HCT116 (cell line): ENCODE results near the gene SRGAP3. TPM values are rescaled to one million over a fixed set of nuclear protein-coding genes. Genes with fewer than 3 reads are reported as not detected.

Source experiments
- ATAC-seq: fragments of 200-7000 bp; cut with Tn5 transposase; 2 replicates; pipeline ENCODE4 v1.9.1; 2020; ENCODE audit warnings: mild to moderate bottlenecking, moderate library complexity
- BruUV-seq: library from RNA; stranded (reverse); fragments of 400-500 nt; replicated peaks from 2 replicates; lab custom pipeline; 2021; lab: Mats Ljungman, UMichigan
- CTCF ChIA-PET: fragments of 300-600 bp; sonication (Branson Sonifier 250); formaldehyde crosslinking; loops from one replicate; lab custom pipeline; 2021; ENCODE audit warnings: antibody characterized with exemption; lab: Charles Lee
- POLR2A ChIA-PET: fragments of 300-600, 350-600 bp; sonication (Branson Sonifier 250); formaldehyde crosslinking; loops from one replicate; lab custom pipeline; 2021; ENCODE audit warnings: antibody characterized with exemption; lab: Charles Lee
- RAD21 ChIA-PET, 2 experiments: fragments of 300-600 bp; sonication (Branson Sonifier 250); formaldehyde crosslinking; loops; one replicate each; lab custom pipeline; 2023; ENCODE audit warnings: low total read pairs in 2 of 2; ENCODE audit not compliant: uncharacterized antibody in 2 of 2, unreplicated experiment in 2 of 2, low non-redundant PET in 1 of 2; lab: Charles Lee
- DNase-seq: peaks from one replicate; pipeline ENCODE4 v3.0.0-alpha.2; 2010; ENCODE audit warnings: low read depth, low spot score
- H2AFZ ChIP-seq: fragments of 200-600 bp; shearing (Covaris generic), sonication (generic); 2 replicates; pipeline ENCODE4 v1.6.1; 2017; ENCODE audit warnings: low read depth, mixed run types, mixed read lengths, antibody characterized with exemption, low read length; ENCODE audit not compliant: poor library complexity, severe bottlenecking
- H3K27ac ChIP-seq: 2 replicates; pipeline ENCODE4 v1.5.1; 2012; ENCODE audit warnings: low read depth, low read length
- H3K27me3 ChIP-seq: fragments of 200-600 bp; sonication (generic); 2 replicates; pipeline ENCODE4 v1.6.1; 2016; ENCODE audit warnings: mixed run types, low read length, mixed read lengths; ENCODE audit not compliant: insufficient read depth
- H3K36me3 ChIP-seq, 2 experiments: fragments of 200-500 bp in 1 of 2; fragments of 200-600 bp in 1 of 2; sonication (Bioruptor generic) in 1 of 2; sonication (generic) in 1 of 2; 2 replicates each; pipeline versions ENCODE4 v1.5.1 to v1.6.1; 2014 to 2016; ENCODE audit warnings: low read length in 2 of 2, inconsistent platforms in 1 of 2, mixed read lengths in 1 of 2, mixed run types in 1 of 2; ENCODE audit not compliant: insufficient read depth in 2 of 2, control insufficient read depth in 1 of 2
- H3K4me1 ChIP-seq, 2 experiments: fragments of 200-600 bp in 1 of 2; sonication (generic) in 1 of 2; 2 replicates each; pipeline versions ENCODE4 v1.5.1 to v1.6.1; 2012 to 2017; ENCODE audit warnings: low read length in 2 of 2, inconsistent platforms in 1 of 2, mild to moderate bottlenecking in 1 of 2, mixed read lengths in 1 of 2, mixed run types in 1 of 2, moderate library complexity in 1 of 2; ENCODE audit not compliant: insufficient read depth in 2 of 2, control insufficient read depth in 1 of 2
- H3K4me2 ChIP-seq: fragments of 200-600 bp; sonication (generic); 2 replicates; pipeline ENCODE4 v1.6.1; 2017; ENCODE audit warnings: mixed run types, low read length, mixed read lengths
- H3K4me3 ChIP-seq, 2 experiments: fragments of 200-600 bp in 1 of 2; sonication (generic) in 1 of 2; replicated peaks in 1 of 2; 2 replicates each; pipeline ENCODE4 v1.5.1; 2011 to 2016; ENCODE audit warnings: low read length in 2 of 2, control low read depth in 1 of 2, low read depth in 1 of 2, mild to moderate bottlenecking in 1 of 2, mixed read lengths in 1 of 2, mixed run types in 1 of 2
- H3K79me2 ChIP-seq: fragments of 200-600 bp; sonication (generic); 2 replicates; pipeline ENCODE4 v1.6.1; 2017; ENCODE audit warnings: mild to moderate bottlenecking, mixed run types, low read length, moderate library complexity, mixed read lengths; ENCODE audit not compliant: insufficient read depth
- H3K9ac ChIP-seq: fragments of 200-600 bp; sonication (generic); 2 replicates; pipeline ENCODE4 v1.6.1; 2016; ENCODE audit warnings: low read length, mixed read lengths
- H3K9me2 ChIP-seq: fragments of 200-600 bp; sonication (generic), shearing (Covaris generic); 2 replicates; pipeline ENCODE4 v1.6.1; 2017; ENCODE audit warnings: mixed run types, mild to moderate bottlenecking, moderate library complexity; ENCODE audit not compliant: insufficient read depth
- H3K9me3 ChIP-seq, 2 experiments: fragments of 200-500 bp in 1 of 2; fragments of 200-600 bp in 1 of 2; sonication (Bioruptor generic) in 1 of 2; sonication (generic) in 1 of 2; 2 replicates each; pipeline ENCODE4 v1.6.1; 2014 to 2017; ENCODE audit warnings: low read length in 2 of 2, mixed read lengths in 2 of 2, inconsistent platforms in 1 of 2, low read depth in 1 of 2, mild to moderate bottlenecking in 1 of 2, mixed run types in 1 of 2, moderate library complexity in 1 of 2; ENCODE audit not compliant: control insufficient read depth in 1 of 2, insufficient read depth in 1 of 2
- H4K20me1 ChIP-seq: fragments of 200-600 bp; sonication (generic), shearing (Covaris generic); 2 replicates; pipeline ENCODE4 v1.6.1; 2017; ENCODE audit warnings: mixed run types, mild to moderate bottlenecking, moderate library complexity; ENCODE audit not compliant: insufficient read depth
- CEBPB ChIP-seq: IDR thresholded peaks from 2 replicates; pipeline ENCODE4 v1.6.1; 2012; ENCODE audit warnings: low read depth
- EGR1 ChIP-seq: IDR thresholded peaks from 2 replicates; pipeline ENCODE4 v1.6.1; 2012; ENCODE audit warnings: low read depth
- EZH2 ChIP-seq: fragments of 200-600 bp; sonication (generic); IDR thresholded peaks from 2 replicates; pipeline ENCODE4 v1.6.1; 2017; ENCODE audit warnings: antibody characterized with exemption, mixed run types
- FOSL1 ChIP-seq: IDR thresholded peaks from 2 replicates; pipeline ENCODE4 v1.6.1; 2012; ENCODE audit warnings: low read depth
- JUND ChIP-seq: IDR thresholded peaks from 2 replicates; pipeline ENCODE4 v1.6.1; 2012
- POLR2A ChIP-seq: IDR thresholded peaks from 2 replicates; pipeline ENCODE4 v1.7.0; 2011; ENCODE audit warnings: borderline replicate concordance; ENCODE audit not compliant: insufficient read depth, insufficient read length; ENCODE audit errors: extremely low read depth
- POLR2AphosphoS5 ChIP-seq: IDR thresholded peaks from 2 replicates; pipeline ENCODE4 v1.6.1; 2011; ENCODE audit warnings: mild to moderate bottlenecking, low read depth, low read length, moderate library complexity
- RAD21 ChIP-seq: IDR thresholded peaks from 2 replicates; pipeline ENCODE4 v1.6.1; 2012; ENCODE audit warnings: low read depth, mild to moderate bottlenecking
- ZFX ChIP-seq: fragments of 450-650 bp; IDR thresholded peaks from 2 replicates; pipeline ENCODE4 v1.6.1; 2017
- ZNF274 ChIP-seq: fragments of 200-500 bp; sonication (Bioruptor generic); IDR thresholded peaks from 2 replicates; pipeline ENCODE4 v1.6.1; 2014; ENCODE audit warnings: mild to moderate bottlenecking, low read depth, low read length, inconsistent platforms
- intact Hi-C: fragments of 100-400 bp; cut with micrococcal nuclease; formaldehyde crosslinking; loops from 2 replicates; pipeline ENCODE4 v1.10.0; 2022
- total RNA-seq: library from RNA; stranded (reverse); gene quantifications from one replicate; pipeline ENCODE4 v1.2.1, GENCODE V29; 2021; ENCODE audit not compliant: unreplicated experiment
- TF ChIP-seq, protein P1 (sequence below), 3 experiments: fragments of 200-600 bp in 1 of 3; sonication (generic) in 1 of 3; IDR thresholded peaks in 2 of 3; conservative IDR thresholded peaks in 1 of 3; 2 replicates each; pipeline ENCODE4 v1.5.1; 2012 to 2017; ENCODE audit warnings: low read depth in 2 of 3, low read length in 2 of 3, antibody characterized with exemption in 1 of 3, borderline replicate concordance in 1 of 3, control low read depth in 1 of 3, mild to moderate bottlenecking in 1 of 3, mixed read lengths in 1 of 3, mixed run types in 1 of 3, moderate library complexity in 1 of 3; ENCODE audit not compliant: insufficient read depth in 1 of 3
- TF ChIP-seq, protein P2 (sequence below): IDR thresholded peaks from 2 replicates; pipeline ENCODE4 v1.6.1; 2012
- TF ChIP-seq, protein P3 (sequence below): IDR thresholded peaks from 2 replicates; pipeline ENCODE4 v1.6.1; 2012
- TF ChIP-seq, protein P4 (sequence below): IDR thresholded peaks from 2 replicates; pipeline ENCODE4 v1.6.1; 2011; ENCODE audit warnings: mild to moderate bottlenecking, low read length, moderate library complexity; ENCODE audit not compliant: insufficient replicate concordance; ENCODE audit errors: extremely low read depth

SRGAP3 gene
- total RNA-seq, 1 experiment from 2014 or later: 8.3 TPM

DNA sequence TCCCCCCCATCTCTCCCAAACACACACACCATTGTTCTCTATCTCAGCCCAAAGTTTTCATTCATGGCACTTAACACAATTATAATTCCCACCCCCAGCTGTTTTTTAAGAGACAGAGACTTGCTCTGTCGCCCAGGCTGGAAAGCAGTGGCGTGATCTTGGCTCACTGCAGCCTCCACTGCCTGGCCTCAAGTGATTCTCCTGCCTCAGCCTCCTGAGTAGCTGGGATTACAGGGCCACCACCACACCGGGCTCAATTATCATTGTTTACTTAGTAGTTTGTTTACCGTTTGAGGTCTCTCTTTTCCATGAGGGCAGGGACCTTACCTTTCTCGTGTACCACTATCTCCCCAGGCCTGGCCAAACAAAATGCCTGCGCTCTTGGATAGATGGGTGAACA lies 206.4 kb downstream of the SRGAP3 start:
- no TSS peak for BruUV-seq
- no peaks in the 10 kb centered on the region for H3K79me2 ChIP-seq
- H3K36me3 ChIP-seq: no peaks in the 10 kb centered on the region
- ATAC-seq: no peak
- no peak overlapping the region for H3K27ac ChIP-seq
- no peak for DNase-seq
- CTCF ChIA-PET: no interaction called here
- H3K9me3 ChIP-seq: no peaks in the 10 kb centered on the region
- H3K9me2 ChIP-seq: no peaks in the 10 kb centered on the region
- no peak overlapping the region for H3K4me2 ChIP-seq
- no peak overlapping the region for H2AFZ ChIP-seq
- intact Hi-C loops: no loop called here
- no peak overlapping the region for H3K9ac ChIP-seq
- H3K4me1 ChIP-seq: no peaks in the 10 kb centered on the region
- TF ChIP-seq, protein P1, sequence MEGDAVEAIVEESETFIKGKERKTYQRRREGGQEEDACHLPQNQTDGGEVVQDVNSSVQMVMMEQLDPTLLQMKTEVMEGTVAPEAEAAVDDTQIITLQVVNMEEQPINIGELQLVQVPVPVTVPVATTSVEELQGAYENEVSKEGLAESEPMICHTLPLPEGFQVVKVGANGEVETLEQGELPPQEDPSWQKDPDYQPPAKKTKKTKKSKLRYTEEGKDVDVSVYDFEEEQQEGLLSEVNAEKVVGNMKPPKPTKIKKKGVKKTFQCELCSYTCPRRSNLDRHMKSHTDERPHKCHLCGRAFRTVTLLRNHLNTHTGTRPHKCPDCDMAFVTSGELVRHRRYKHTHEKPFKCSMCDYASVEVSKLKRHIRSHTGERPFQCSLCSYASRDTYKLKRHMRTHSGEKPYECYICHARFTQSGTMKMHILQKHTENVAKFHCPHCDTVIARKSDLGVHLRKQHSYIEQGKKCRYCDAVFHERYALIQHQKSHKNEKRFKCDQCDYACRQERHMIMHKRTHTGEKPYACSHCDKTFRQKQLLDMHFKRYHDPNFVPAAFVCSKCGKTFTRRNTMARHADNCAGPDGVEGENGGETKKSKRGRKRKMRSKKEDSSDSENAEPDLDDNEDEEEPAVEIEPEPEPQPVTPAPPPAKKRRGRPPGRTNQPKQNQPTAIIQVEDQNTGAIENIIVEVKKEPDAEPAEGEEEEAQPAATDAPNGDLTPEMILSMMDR (IDR thresholded peaks at IDR 0.05 in 2 of 3, conservative IDR thresholded peaks at IDR 0.05 in 1 of 3; ENCODE audit: borderline replicate concordance in 1 of 3, insufficient read depth in 1 of 3, low read depth in 2 of 3, low read length in 2 of 3): no peak
- TF ChIP-seq RAD21: no peak
- no peak for TF ChIP-seq POLR2A
- TF ChIP-seq, all 23 proteins: peak for 0
- H4K20me1 ChIP-seq: no peaks in the 10 kb centered on the region
- no peak overlapping the region for H3K4me3 ChIP-seq
- POLR2A ChIA-PET: no interaction called here
- H3K27me3 ChIP-seq: 0 out of 2 replicates have a peak, but pooled peaks cover 4% of the 10 kb centered on the region
- RAD21 ChIA-PET: no interaction called here

DNA sequence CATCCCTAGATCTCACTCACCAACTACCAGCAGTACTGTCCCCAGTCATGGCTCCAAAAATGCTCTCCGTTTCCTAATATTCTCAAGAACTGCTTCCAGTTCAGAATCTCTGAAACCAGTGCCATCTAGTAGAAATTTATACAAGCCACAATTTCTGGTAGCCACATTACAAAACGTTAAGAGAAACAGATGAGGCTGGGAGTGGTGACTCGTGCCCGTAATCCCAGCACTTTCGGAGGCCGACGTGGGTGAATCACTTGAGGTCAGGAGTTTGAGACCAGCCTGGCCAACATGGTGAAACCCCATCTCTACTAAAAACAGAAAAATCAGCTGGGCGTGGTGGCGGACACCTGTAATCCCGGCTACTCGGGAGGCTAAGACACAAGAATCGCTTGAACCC lies 207.8 kb downstream of the SRGAP3 start:
- Histone ChIP-seq H3K79me2 (no peaks in the 10 kb centered on the region), H3K36me3 (no peaks in the 10 kb centered on the region), H3K9me3 (no peaks in the 10 kb centered on the region), H3K4me2 (no peak overlapping the region), H3K27me3 (0 out of 2 replicates have a peak, but pooled peaks cover 4% of the 10 kb centered on the region), H3K9me2 (no peaks in the 10 kb centered on the region), H3K27ac (no peak overlapping the region), H2AFZ (no peak overlapping the region), H3K4me1 (no peaks in the 10 kb centered on the region), H3K4me3 (no peak overlapping the region), H4K20me1 (no peaks in the 10 kb centered on the region), H3K9ac (no peak overlapping the region)
- BruUV-seq: no TSS peak
- ChIA-PET RAD21 (no interaction called here), CTCF (no interaction called here), POLR2A (no interaction called here)
- no peak for ATAC-seq
- no peak for DNase-seq
- intact Hi-C loops: no loop called here
- TF ChIP-seq, protein P1 (IDR thresholded peaks at IDR 0.05 in 2 of 3, conservative IDR thresholded peaks at IDR 0.05 in 1 of 3; ENCODE audit: borderline replicate concordance in 1 of 3, insufficient read depth in 1 of 3, low read depth in 2 of 3, low read length in 2 of 3): no peak
- TF ChIP-seq, protein P2, sequence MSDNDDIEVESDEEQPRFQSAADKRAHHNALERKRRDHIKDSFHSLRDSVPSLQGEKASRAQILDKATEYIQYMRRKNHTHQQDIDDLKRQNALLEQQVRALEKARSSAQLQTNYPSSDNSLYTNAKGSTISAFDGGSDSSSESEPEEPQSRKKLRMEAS: no peak
- TF ChIP-seq, protein P3, sequence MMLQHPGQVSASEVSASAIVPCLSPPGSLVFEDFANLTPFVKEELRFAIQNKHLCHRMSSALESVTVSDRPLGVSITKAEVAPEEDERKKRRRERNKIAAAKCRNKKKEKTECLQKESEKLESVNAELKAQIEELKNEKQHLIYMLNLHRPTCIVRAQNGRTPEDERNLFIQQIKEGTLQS: no peak
- TF ChIP-seq EGR1: no peak
- TF ChIP-seq RAD21: no peak
- no peak for TF ChIP-seq POLR2AphosphoS5
- no peak for TF ChIP-seq FOSL1
- no peak for TF ChIP-seq POLR2A
- TF ChIP-seq, protein P4, sequence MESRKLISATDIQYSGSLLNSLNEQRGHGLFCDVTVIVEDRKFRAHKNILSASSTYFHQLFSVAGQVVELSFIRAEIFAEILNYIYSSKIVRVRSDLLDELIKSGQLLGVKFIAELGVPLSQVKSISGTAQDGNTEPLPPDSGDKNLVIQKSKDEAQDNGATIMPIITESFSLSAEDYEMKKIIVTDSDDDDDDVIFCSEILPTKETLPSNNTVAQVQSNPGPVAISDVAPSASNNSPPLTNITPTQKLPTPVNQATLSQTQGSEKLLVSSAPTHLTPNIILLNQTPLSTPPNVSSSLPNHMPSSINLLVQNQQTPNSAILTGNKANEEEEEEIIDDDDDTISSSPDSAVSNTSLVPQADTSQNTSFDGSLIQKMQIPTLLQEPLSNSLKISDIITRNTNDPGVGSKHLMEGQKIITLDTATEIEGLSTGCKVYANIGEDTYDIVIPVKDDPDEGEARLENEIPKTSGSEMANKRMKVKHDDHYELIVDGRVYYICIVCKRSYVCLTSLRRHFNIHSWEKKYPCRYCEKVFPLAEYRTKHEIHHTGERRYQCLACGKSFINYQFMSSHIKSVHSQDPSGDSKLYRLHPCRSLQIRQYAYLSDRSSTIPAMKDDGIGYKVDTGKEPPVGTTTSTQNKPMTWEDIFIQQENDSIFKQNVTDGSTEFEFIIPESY: no peak
- no peak for TF ChIP-seq JUND
- no peak for TF ChIP-seq ZNF274
- no peak for TF ChIP-seq CEBPB
- no peak for TF ChIP-seq ZFX
- no peak for TF ChIP-seq EZH2
